HG02840 (cell line): ENCODE results near the gene NPTN.
"Not testable (repeated sequence)": the region's sequence is repeated elsewhere in the genome, so short reads cannot be mapped to it uniquely, and the experiment has no call there.

Experiments used
- ATAC-seq: cut with Tn5 transposase; IDR thresholded peaks from one replicate; pipeline ENCODE4 v1.9.1; 2021; ENCODE audit warnings: mild to moderate bottlenecking, moderate library complexity, moderate number of reproducible peaks; ENCODE audit not compliant: unreplicated experiment, low FRiP score

Gene NPTN

GRCh38 chr15:73573572-73573971, 59.6 kb downstream of the NPTN start:
- ATAC-seq = no peak

GRCh38 chr15:73573037-73573436, 60.2 kb downstream of the NPTN start:
- ATAC-seq = no peak

GRCh38 chr15:73572296-73572695, 60.9 kb downstream of the NPTN start:
- no peak for ATAC-seq

- no peak for ATAC-seq
Observed at GRCh38 chr15:73571346-73571745, 61.8 kb downstream of the NPTN start.

- no peak for ATAC-seq
Observed at GRCh38 chr15:73570355-73571032, 62.7 kb downstream of the NPTN start.

- no peak for ATAC-seq
Observed at GRCh38 chr15:73569361-73569760, 63.8 kb downstream of the NPTN start.

- ATAC-seq = no peak
Observed at GRCh38 chr15:73568564-73569280, 64.5 kb downstream of the NPTN start.

- ATAC-seq = no peak
Observed at GRCh38 chr15:73567020-73567419, 66.2 kb downstream of the NPTN start.

- no peak for ATAC-seq
Observed at GRCh38 chr15:73564255-73564654, 68.9 kb downstream of the NPTN start.

- no peak for ATAC-seq
Observed at GRCh38 chr15:73560501-73561117, 72.6 kb downstream of the NPTN start.

- ATAC-seq = no peak
Observed at GRCh38 chr15:73558529-73558928, 74.7 kb downstream of the NPTN start.

- no peak for ATAC-seq
Observed at GRCh38 chr15:73555080-73555479, 78.1 kb downstream of the NPTN start.

GRCh38 chr15:73550190-73550589, 83.0 kb downstream of the NPTN start:
- ATAC-seq = no peak

GRCh38 chr15:73548925-73549324, 84.3 kb downstream of the NPTN start:
- not testable (repeated sequence) for ATAC-seq

GRCh38 chr15:73541479-73541878, 91.7 kb downstream of the NPTN start:
- ATAC-seq = no peak

- no peak for ATAC-seq
Observed at GRCh38 chr15:73540161-73540560, 93.0 kb downstream of the NPTN start.

GRCh38 chr15:73539212-73540128, 93.7 kb downstream of the NPTN start:
- ATAC-seq = no peak

- no peak for ATAC-seq
Observed at GRCh38 chr15:73538563-73539211, 94.5 kb downstream of the NPTN start.

GRCh38 chr15:73538123-73538522, 95.1 kb downstream of the NPTN start:
- no peak for ATAC-seq

GRCh38 chr15:73530649-73531048, 102.5 kb downstream of the NPTN start:
- no peak for ATAC-seq
